H9 (cell line): ENCODE measurements around the gene HUNK. TPM values are rescaled to one million over a fixed set of nuclear protein-coding genes. Genes with fewer than 3 reads are reported as not detected.

Experiments used
- DNase-seq: peaks from one replicate; pipeline ENCODE4 v3.0.0-alpha.2; 2017
- H2AFZ ChIP-seq: one replicate; pipeline ENCODE4 v1.6.1; 2013; ENCODE audit warnings: mild to moderate bottlenecking, low read length, control low read depth, moderate library complexity
- H2AK5ac ChIP-seq: 2 replicates; pipeline ENCODE4 v1.6.1; 2013; ENCODE audit warnings: low read length, control low read depth, mixed read lengths; ENCODE audit not compliant: insufficient read length
- H2BK120ac ChIP-seq: one replicate; pipeline ENCODE4 v1.6.1; 2013; ENCODE audit warnings: low read depth, mild to moderate bottlenecking, low read length, control low read depth, inconsistent platforms; ENCODE audit not compliant: poor library complexity, severe bottlenecking
- H2BK12ac ChIP-seq: 2 replicates; pipeline ENCODE4 v1.6.1; 2013; ENCODE audit warnings: low read length, control low read depth, mixed read lengths, low read depth; ENCODE audit not compliant: insufficient read length
- H2BK15ac ChIP-seq: 2 replicates; pipeline ENCODE4 v1.6.1; 2013; ENCODE audit warnings: low read depth, low read length, control low read depth
- H2BK20ac ChIP-seq: one replicate; pipeline ENCODE4 v1.6.1; 2013; ENCODE audit warnings: low read depth, mild to moderate bottlenecking, low read length, control low read depth, inconsistent platforms; ENCODE audit not compliant: poor library complexity, severe bottlenecking
- H2BK5ac ChIP-seq: 2 replicates; pipeline ENCODE4 v1.6.1; 2013; ENCODE audit warnings: low read length, control low read depth, mixed read lengths; ENCODE audit not compliant: insufficient read length
- H3K14ac ChIP-seq: 2 replicates; pipeline ENCODE4 v1.6.1; 2013; ENCODE audit warnings: low read length, control low read depth; ENCODE audit not compliant: insufficient read depth
- H3K18ac ChIP-seq: 2 replicates; pipeline ENCODE4 v1.6.1; 2013; ENCODE audit warnings: low read depth, mild to moderate bottlenecking, mixed read lengths, low read length, control low read depth; ENCODE audit not compliant: insufficient read length
- H3K23ac ChIP-seq: 2 replicates; pipeline ENCODE4 v1.6.1; 2013; ENCODE audit warnings: low read length, control low read depth, mixed read lengths, low read depth; ENCODE audit not compliant: insufficient read length
- H3K23me2 ChIP-seq: 2 replicates; pipeline ENCODE4 v1.6.1; 2013; ENCODE audit warnings: low read depth, mild to moderate bottlenecking, mixed read lengths, low read length, control low read depth; ENCODE audit not compliant: insufficient read length, poor library complexity, severe bottlenecking
- H3K27ac ChIP-seq: 2 replicates; pipeline ENCODE4 v1.5.1; 2013; ENCODE audit warnings: low read length, control low read depth, mixed read lengths, low read depth; ENCODE audit not compliant: insufficient read length
- H3K27me3 ChIP-seq: 2 replicates; pipeline ENCODE4 v1.6.1; 2013; ENCODE audit warnings: low read length, control low read depth, inconsistent platforms; ENCODE audit not compliant: insufficient read depth
- H3K4ac ChIP-seq: 2 replicates; pipeline ENCODE4 v1.6.1; 2013; ENCODE audit warnings: low read depth, mild to moderate bottlenecking, control low read depth, inconsistent platforms, low read length, moderate library complexity
- H3K4me1 ChIP-seq: 2 replicates; pipeline ENCODE4 v1.6.1; 2013; ENCODE audit warnings: low read length, control low read depth, inconsistent platforms; ENCODE audit not compliant: insufficient read depth
- H3K4me2 ChIP-seq: 2 replicates; pipeline ENCODE4 v1.6.1; 2013; ENCODE audit warnings: low read length, control low read depth, mixed read lengths; ENCODE audit not compliant: insufficient read length, insufficient read depth
- H3K56ac ChIP-seq: 2 replicates; pipeline ENCODE4 v1.6.1; 2013; ENCODE audit warnings: low read depth, mild to moderate bottlenecking, mixed read lengths, low read length, control low read depth; ENCODE audit not compliant: insufficient read length
- H3K79me1 ChIP-seq: 2 replicates; pipeline ENCODE4 v1.6.1; 2013; ENCODE audit warnings: low read depth, mild to moderate bottlenecking, moderate library complexity, low read length, control low read depth, inconsistent platforms; ENCODE audit not compliant: insufficient read depth, poor library complexity, severe bottlenecking
- H3K79me2 ChIP-seq: 2 replicates; pipeline ENCODE4 v1.6.1; 2013; ENCODE audit warnings: low read length, control low read depth, inconsistent platforms; ENCODE audit not compliant: insufficient read depth
- H3K9ac ChIP-seq: 2 replicates; pipeline ENCODE4 v1.6.1; 2013; ENCODE audit warnings: low read length, control low read depth, mixed read lengths; ENCODE audit not compliant: insufficient read length; ENCODE audit errors: extremely low read depth
- H3K9me3 ChIP-seq: one replicate; pipeline ENCODE4 v1.6.1; 2013; ENCODE audit warnings: low read depth, low read length, inconsistent platforms; ENCODE audit not compliant: control insufficient read depth
- H3T11ph ChIP-seq: one replicate; pipeline ENCODE4 v1.6.1; 2013; ENCODE audit warnings: mild to moderate bottlenecking, low read length, control low read depth, inconsistent platforms
- H4K20me1 ChIP-seq: one replicate; pipeline ENCODE4 v1.6.1; 2013; ENCODE audit not compliant: control insufficient read depth, insufficient read length, insufficient read depth
- H4K5ac ChIP-seq: 2 replicates; pipeline ENCODE4 v1.6.1; 2013; ENCODE audit warnings: low read depth, mild to moderate bottlenecking, mixed read lengths, low read length, control low read depth; ENCODE audit not compliant: insufficient read length
- H4K8ac ChIP-seq: replicated peaks from 2 replicates; pipeline ENCODE4 v1.6.1; 2013; ENCODE audit warnings: low read length, control low read depth, mixed read lengths, low read depth; ENCODE audit not compliant: insufficient read length
- H4K91ac ChIP-seq: 2 replicates; pipeline ENCODE4 v1.6.1; 2013; ENCODE audit warnings: low read depth, mild to moderate bottlenecking, moderate library complexity, mixed read lengths, low read length, control low read depth; ENCODE audit not compliant: insufficient read length
- H3K27ac Mint-ChIP-seq, 3 experiments: 2 replicates in 2 of 3; 3 replicates in 1 of 3; pipeline ENCODE4 v1.8.0; 2020 to 2021; ENCODE audit warnings: mixed read lengths in 3 of 3, mild to moderate bottlenecking in 1 of 3, moderate library complexity in 1 of 3
- H3K27me3 Mint-ChIP-seq: 2 replicates; pipeline ENCODE4 v1.8.0; 2021; ENCODE audit warnings: low read depth, mild to moderate bottlenecking, moderate library complexity, mixed read lengths
- H3K36me3 Mint-ChIP-seq, 3 experiments: 2 replicates in 2 of 3; 3 replicates in 1 of 3; pipeline ENCODE4 v1.8.0; 2020 to 2021; ENCODE audit warnings: low read depth in 3 of 3, mixed read lengths in 3 of 3; ENCODE audit not compliant: insufficient read depth in 1 of 3
- H3K4me1 Mint-ChIP-seq, 2 experiments: 2 replicates each; pipeline ENCODE4 v1.8.0; 2020; ENCODE audit warnings: mixed read lengths in 2 of 2
- H3K4me3 Mint-ChIP-seq, 2 experiments: 2 replicates in 1 of 2; 3 replicates in 1 of 2; pipeline ENCODE4 v1.8.0; 2020 to 2021; ENCODE audit warnings: mild to moderate bottlenecking in 2 of 2, mixed read lengths in 2 of 2, moderate library complexity in 1 of 2
- H3K9me3 Mint-ChIP-seq, 2 experiments: 2 replicates in 1 of 2; 3 replicates in 1 of 2; pipeline ENCODE4 v1.8.0; 2020; ENCODE audit warnings: mild to moderate bottlenecking in 2 of 2, mixed read lengths in 2 of 2, moderate library complexity in 1 of 2
- WGBS: extraction: QIAGEN DNeasy Blood & Tissue Kit; methylation state at CpG from one replicate; pipeline ENCODE4 v1.1.7; 2013; ENCODE audit warnings: missing lambda C conversion rate, low lambda C conversion rate, mixed read lengths; ENCODE audit not compliant: insufficient read length; ENCODE audit errors: extremely low coverage; 5-methylcytosine and 5-hydroxymethylcytosine counted together
- long read RNA-seq: library from polyadenylated mRNA; unstranded; transcript quantifications from one replicate; pipeline ENCODE4 v2.0.0, GENCODE V29; 2020
- total RNA-seq: library from RNA; stranded (reverse); gene quantifications from 2 replicates; pipeline ENCODE4 v1.2.1, GENCODE V29; 2021
- TF ChIP-seq, protein P1 (sequence below): fragments of 200-600 bp; sonication (generic); conservative IDR thresholded peaks from 3 replicates; pipeline ENCODE4 v1.8.0; 2021; ENCODE audit warnings: antibody characterized with exemption, mild to moderate bottlenecking

Gene HUNK
- 5.7 and 5.8 TPM in 2 replicates for total RNA-seq
- long read RNA-seq, full-length matches to known transcripts, result 2 of 7 reads
- long read RNA-seq, partial matches to known transcripts, result 0 of 7 reads
- long read RNA-seq, other reads (novel, unspliced or antisense), result 5 of 7 reads

GRCh38 chr21:31872452-31873274, at the start of gene HUNK:
Gene HUNK (plus strand): TSS chr21:31873020. CDS start chr21:31873675, 655 bp downstream.
- H3K4me1 ChIP-seq, result no peaks in the 10 kb centered on the region; the same call in 1 of the 2 replicates
- no peak within 1 kb of the TSS for H2BK20ac ChIP-seq
- H3K9ac ChIP-seq, result peak within 1 kb of the TSS; percentile 24
- Mint-ChIP-seq H3K9me3 (peaks cover 0 to 5% of the 10 kb centered on the region in 2 experiments; a peak in 3 of 5 replicates), H3K27ac (peak within 1 kb of the TSS; percentile 80 to 85 (median 82); a peak in 4 of 7 replicates), H3K4me3 (peak within 1 kb of the TSS; percentile 80 to 90), H3K4me1 (peaks cover 39 to 40% of the 10 kb centered on the region in 2 experiments), H3K27me3 (peaks cover 17% of the 10 kb centered on the region), H3K36me3 (peaks cover 0 to 10% (median 0%) of the 10 kb centered on the region in 3 experiments; a peak in 5 of 7 replicates)
- no peak within 1 kb of the TSS for H4K5ac ChIP-seq
- WGBS, result no CpG with 5 or more reads among the region's 74 CpGs
- H3K4ac ChIP-seq, result no peak within 1 kb of the TSS
- H3K18ac ChIP-seq, result peak within 1 kb of the TSS; percentile 27
- H3K56ac ChIP-seq, result no peak within 1 kb of the TSS
- no peak within 1 kb of the TSS for H2AFZ ChIP-seq
- H2BK120ac ChIP-seq, result no peak within 1 kb of the TSS
- H2BK12ac ChIP-seq, result no peak within 1 kb of the TSS
- H3K14ac ChIP-seq, result peak within 1 kb of the TSS; percentile 79
- H3K23me2 ChIP-seq, result peaks cover 15% of the 10 kb centered on the region
- H3K23ac ChIP-seq, result no peak within 1 kb of the TSS
- H2BK15ac ChIP-seq, result no peak within 1 kb of the TSS; the same call in 1 of the 2 replicates
- H2BK5ac ChIP-seq, result no peak within 1 kb of the TSS
- no peaks in the 10 kb centered on the region for H3K9me3 ChIP-seq
- H4K8ac ChIP-seq, result no peak within 1 kb of the TSS
- H3T11ph ChIP-seq, result no peak within 1 kb of the TSS
- no peak within 1 kb of the TSS for H2AK5ac ChIP-seq
- H3K27ac ChIP-seq, result no peak within 1 kb of the TSS
- H3K4me2 ChIP-seq, result peak within 1 kb of the TSS; percentile 91
- DNase-seq, result peak; percentile 62
- H3K79me1 ChIP-seq, result no peaks in the 10 kb centered on the region
- peaks cover 2% of the 10 kb centered on the region; the same call in 1 of the 2 replicates for H3K27me3 ChIP-seq
- no peaks in the 10 kb centered on the region for H3K79me2 ChIP-seq
- no peaks in the 10 kb centered on the region for H4K20me1 ChIP-seq
- H4K91ac ChIP-seq, result no peak within 1 kb of the TSS
- TF ChIP-seq, protein P1, sequence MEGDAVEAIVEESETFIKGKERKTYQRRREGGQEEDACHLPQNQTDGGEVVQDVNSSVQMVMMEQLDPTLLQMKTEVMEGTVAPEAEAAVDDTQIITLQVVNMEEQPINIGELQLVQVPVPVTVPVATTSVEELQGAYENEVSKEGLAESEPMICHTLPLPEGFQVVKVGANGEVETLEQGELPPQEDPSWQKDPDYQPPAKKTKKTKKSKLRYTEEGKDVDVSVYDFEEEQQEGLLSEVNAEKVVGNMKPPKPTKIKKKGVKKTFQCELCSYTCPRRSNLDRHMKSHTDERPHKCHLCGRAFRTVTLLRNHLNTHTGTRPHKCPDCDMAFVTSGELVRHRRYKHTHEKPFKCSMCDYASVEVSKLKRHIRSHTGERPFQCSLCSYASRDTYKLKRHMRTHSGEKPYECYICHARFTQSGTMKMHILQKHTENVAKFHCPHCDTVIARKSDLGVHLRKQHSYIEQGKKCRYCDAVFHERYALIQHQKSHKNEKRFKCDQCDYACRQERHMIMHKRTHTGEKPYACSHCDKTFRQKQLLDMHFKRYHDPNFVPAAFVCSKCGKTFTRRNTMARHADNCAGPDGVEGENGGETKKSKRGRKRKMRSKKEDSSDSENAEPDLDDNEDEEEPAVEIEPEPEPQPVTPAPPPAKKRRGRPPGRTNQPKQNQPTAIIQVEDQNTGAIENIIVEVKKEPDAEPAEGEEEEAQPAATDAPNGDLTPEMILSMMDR, result no peak
